GM19025 (cell line): ENCODE results near the gene OGT.
"Not testable (repeated sequence)": the region's sequence is repeated elsewhere in the genome, so short reads cannot be mapped to it uniquely, and the experiment has no call there.

ENCODE experiments used
- ATAC-seq: cut with Tn5 transposase; IDR thresholded peaks from one replicate; pipeline ENCODE4 v1.9.1; 2021; ENCODE audit warnings: mild to moderate bottlenecking, low read depth, moderate library complexity; ENCODE audit not compliant: unreplicated experiment

OGT gene

DNA sequence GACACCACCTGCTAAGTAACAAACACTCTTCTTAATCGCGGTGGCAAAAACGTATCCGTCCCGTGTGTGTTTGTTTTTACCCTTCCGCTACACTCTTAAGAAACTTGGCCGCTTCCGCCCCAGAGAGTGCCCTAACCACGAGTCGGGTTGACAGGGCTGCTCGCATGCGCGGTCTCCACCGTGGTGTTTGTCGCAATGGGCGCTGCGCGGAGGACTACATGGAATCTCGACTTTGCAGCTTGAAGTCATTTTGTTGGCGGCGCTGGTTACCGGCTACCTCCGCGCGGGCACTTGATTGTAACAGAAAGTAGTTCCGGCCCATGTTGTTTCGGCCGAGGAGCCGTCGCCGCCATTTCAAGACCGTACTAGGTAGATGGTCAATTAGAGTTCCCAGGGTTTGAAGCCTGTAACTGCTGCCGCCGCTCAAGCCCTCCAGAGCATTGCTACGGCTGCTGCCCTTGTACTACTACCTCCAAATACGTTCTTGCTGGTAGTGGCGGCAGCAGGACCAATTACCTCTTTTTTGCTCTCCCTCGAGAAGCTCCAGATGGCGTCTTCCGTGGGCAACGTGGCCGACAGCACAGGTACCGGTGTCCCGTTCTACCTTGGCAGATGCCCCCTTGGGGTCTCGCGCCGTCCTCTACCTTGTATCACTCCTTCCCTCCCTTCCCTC lies at the start of gene OGT:
OGT (plus strand) TSS at position 352 of the 673 bp plus-strand sequence; CDS start at position 548, 196 bp downstream.
- ATAC-seq, result peak; percentile 79

DNA sequence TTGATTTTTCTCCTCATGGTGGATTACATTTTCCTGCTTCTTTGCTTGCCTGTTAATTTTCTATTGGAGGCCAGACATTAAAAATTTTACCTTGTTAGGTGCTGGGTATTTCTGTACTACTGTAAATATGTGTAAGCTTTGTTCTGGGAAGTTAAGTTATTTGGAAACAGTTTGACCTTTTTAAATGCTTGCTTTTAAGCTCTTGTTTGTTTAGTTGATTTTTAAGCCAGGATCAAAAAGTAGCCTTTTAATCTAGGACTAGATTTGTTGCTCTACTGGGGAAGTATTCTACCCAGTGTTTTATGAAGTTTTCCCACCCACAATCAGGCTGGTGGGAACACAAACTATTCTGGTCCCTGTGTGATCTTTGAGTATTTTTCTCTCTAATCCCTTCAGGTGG lies 45.1 kb upstream of the OGT start:
- ATAC-seq, result no peak

DNA sequence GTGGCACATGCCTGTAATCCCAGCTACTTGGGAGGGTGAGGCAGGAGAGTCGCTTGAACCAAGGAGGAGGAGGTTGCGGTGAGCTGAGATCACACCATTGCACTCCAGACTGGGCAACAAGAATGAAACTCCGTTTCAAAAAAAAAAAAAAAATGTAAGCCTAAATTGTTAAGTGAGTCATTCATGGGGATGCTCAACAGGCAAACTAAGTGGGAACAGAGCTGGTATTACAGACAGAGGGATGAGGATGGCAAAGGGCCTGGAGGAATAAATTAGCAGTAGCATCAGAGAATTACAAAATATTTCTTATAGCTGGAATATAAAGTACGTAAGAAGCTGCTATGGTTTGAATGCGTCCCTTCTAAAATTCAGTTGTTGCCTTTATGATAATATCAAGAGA lies 43.4 kb upstream of the OGT start:
- no peak for ATAC-seq

DNA sequence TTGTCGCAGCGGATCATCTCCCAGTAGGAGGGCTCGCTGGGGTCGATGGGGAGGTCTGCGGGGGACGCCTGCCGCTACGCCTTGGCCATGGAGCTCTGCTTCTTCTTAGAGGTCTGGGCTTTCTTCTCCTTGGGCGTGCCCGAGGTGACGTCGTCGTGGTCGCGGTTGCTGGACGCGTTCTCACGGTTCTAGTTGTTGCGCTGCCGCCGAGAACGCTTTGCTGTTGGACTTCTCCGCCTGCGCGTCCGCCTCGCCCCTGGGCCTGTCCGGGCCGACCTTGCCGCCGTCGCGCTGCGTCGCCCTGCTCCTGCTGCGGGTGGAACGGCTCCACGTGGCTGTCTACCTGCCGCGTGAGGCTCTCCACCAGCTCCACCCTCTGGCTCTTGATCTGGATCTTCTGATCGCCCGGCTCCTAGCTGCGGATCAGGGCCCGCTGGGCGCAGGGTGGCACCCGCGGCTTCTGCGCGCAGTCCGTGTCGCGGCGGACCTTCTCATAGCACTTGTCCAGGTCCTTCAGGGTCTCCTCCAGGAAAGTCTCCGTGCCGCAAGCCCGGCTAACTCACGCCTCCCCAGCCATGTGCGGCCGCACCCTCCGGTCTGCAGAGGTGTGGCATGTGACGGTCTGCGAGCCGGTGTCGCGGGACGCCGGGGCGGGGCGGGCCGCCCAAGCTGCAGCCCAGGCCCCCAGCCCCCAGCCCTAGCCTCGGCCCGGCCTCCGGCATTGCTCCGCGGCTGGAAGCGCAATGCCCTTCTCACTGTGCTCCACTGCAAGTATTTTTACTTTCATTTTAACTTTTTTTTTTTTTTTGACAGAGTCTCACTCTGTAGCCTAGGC lies 40.5 kb upstream of the OGT start:
- ATAC-seq, result peak; percentile 51

DNA sequence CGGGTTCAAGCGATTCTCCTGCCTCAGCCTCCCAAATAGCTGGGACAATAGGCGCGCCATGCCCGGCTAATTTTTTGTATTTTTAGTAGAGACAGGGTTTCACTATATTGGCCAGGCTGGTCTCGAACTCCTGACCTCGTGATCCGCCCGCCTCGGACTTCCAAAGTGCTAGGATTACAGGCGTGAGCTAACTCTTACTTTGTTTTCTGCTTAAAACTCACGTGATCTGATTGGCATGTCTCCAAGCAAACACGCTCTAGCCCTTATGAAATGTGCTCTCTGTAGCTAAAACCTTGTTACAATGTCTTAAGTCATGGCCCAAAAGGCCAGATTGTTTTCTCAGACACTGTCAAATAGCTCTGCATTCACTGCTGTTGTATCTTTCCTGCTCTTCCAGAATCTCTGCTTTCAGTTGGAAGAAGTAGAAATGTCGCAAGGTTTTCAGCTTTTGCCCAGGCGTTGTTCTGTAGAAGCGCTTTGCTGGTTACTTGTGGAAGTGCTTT lies 39.7 kb upstream of the OGT start:
- no peak for ATAC-seq

DNA sequence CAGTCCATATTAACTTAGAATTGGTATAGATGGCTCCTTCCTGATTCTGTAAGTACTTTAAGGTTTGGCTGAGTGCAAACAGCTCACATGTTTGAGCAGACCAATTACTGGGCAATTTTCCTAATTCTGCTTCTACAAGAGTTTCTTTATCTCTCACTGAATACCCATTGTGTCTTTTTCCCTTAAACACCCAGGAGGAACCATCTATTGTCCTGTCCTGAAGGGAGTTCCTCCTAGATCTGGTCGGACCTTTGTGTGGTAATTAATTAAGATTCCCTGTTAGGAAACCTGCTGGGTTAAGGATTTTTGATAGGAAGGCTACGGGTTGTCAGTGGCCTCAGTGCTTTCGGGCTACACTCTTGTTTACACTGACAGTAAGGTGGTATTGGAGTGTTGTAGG lies 36.9 kb upstream of the OGT start:
- not testable (repeated sequence) for ATAC-seq

DNA sequence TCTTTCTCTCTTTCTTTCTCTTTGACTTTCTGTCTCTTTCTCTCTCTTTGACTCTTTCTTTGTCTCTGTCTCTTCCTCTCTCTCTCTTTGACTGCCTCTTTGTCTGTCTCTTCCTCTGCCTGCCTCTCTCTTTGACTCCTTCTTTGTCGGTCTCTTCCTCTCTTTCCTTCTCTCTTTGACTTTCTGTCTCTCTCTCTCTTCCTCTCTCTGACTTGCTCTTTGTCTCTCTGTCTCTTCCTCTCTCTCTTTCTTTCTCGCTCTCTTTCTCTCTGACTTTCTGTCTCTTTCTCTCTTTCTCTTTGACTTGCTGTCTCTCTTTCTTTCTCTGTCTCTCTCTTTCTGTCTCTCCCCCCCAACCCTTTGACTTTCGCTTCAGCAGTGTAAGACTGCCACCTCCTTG lies 36.4 kb upstream of the OGT start:
- no peak for ATAC-seq

DNA sequence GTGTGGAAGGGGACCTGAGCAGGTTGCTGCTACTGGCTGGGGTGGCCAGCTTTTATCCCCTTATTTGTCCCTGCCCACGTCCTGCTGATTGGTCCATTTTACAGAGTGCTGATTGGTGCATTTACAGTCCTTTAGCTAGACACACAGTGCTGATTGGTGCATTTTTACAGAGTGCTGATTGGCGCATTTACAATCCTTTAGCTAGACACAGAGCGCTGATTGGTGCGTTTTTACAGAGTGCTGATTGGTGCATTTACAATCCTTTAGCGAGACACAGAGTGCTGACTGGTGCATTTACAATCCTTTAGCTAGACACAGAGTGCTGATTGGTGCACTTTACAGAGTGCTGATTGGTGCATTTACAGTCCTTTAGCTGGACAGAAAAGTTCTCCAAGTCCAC lies 30.8 kb upstream of the OGT start:
- not testable (repeated sequence) for ATAC-seq

DNA sequence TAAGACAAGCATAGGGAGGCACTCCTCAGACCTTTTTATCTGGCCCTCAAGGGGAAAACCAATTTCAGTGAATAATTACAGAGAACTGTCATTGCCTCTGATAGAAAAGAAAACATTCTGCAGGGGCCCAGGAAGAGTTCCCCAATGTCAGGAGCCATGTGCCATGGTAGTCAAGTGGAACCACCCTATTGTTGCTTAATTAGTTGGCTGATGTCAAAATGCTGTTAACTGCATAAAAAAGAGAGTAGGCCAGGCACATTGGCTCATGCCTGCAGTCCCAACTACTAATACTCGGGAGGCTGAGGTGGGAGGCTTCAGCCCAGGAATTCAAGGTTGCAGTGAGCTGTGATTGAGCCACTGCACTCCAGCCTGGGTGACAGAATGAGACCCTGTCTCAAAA lies 28.6 kb upstream of the OGT start:
- no peak for ATAC-seq

DNA sequence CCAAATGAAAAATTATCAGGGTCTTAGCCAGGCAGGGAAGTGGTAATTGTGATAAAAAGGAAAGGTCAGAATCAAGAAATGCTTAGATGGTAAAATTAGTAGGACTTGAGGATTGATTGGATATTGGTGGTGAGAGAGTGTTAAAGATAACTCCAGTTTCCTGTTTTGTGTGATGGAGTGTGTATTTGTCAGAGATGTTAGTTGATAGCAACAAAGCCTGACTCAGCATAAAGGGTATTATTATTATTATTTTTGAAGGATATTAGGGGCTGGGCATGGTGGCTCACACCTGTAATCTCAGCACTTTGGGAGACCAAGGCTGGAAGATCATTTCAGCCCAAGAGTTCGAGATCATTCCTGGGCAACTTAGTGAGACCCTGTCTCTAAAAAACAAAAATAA lies 23.6 kb upstream of the OGT start:
- ATAC-seq, result no peak

DNA sequence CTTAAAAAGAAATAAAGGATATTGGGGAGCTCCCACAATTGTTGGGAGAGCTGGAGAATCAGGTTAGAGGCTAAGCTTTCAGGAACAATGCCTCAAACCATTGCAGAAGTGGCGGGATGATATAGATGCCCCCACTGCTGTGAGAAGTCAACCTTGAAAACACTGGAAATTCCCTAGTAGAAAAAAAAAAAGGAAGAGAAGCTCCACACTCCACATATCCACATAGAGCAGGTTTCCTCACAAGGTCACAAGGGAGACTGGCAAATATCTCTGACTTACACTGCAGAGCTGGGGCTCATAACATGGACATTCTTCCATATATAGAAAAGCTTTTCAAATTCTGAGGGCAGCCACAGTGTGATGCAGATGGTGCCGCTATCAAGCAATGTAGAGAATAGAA lies 22.7 kb upstream of the OGT start:
- ATAC-seq, result no peak

DNA sequence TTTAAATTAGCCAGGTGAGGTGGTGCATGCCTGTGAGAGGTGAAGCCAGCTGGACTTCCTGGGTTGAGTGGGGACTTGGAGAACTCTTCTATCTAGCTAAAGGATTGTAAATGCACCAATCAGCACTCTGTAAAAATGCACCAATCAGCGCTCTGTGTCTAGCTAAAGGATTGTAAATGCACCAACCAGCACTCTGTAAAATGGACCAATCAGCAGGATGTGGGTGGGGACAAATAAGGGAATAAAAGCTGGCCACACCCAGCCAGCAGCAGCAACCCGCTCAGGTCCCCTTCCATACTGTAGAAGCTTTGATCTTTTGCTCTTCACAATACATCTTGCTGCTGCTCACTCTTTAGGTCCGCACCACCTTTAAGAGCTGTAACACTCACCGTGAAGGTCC lies 19.2 kb upstream of the OGT start:
- not testable (repeated sequence) for ATAC-seq

DNA sequence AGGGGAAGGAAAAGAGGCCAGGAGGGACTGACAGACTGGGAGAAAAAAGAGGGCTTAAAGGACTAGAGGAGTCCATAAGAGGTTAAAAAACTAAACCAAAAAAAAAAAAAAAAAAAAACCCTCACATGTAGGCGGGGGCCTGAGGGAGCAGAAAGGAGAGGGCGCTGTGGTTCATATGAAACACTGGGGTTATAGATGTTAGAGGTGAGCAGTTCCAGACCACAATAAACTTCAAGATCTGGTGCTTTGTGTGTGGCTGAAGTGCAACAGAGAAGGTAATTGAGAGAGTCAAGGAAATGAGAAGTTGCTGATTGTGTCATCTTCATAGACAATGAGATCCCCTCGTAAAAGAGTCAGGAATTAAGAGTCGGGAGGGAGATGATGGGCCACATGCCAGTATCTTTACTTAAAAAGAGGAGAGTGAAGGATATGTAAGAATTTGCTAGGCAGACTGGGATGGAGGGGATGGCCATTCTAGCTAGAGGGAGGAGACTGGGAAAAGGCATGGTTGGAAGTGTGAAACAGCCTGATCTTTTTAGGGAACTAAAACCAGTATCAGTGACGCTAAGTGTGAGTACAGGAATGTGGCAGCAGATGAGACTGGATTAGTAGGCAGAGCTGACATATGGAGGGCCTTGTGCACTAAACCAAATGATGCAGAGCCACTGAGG lies 18.4 kb upstream of the OGT start:
- ATAC-seq, result no peak

DNA sequence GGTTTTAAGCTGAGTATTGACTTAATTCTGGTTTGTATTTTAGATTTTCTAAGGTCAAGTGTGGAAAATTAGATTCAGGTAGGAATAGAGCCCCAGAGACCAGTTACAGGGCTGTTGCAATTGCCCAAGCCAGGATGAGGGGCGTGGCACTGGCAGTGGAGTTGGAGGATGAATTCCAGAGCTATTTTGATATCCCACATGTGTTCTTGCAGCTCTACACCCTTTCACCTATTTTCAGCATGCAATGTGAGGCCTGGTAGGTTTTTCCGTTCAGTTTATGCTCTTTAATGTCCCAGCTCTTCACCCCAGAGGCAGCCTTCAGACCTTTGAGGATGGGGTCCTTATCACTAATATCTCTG lies 17.9 kb upstream of the OGT start:
- ATAC-seq, result no peak

DNA sequence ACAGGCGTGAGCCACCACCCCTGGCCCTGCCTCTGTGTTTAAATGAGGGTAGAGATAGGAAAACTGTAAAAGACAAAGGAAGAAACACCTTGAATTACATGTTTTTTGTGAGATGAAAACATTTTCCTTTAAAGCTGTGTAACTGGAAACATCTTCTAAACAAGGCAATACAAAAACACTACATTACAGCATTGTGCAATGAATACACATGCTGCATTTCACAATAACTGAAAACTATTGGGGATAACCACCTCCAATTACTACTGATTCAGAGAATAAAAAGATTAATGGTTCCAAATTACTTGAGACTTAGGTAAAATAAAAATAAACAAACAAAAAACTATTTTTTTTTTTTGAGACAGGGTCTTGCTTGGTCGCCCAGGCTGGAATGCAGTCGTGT lies 7.6 kb upstream of the OGT start:
- ATAC-seq, result no peak

DNA sequence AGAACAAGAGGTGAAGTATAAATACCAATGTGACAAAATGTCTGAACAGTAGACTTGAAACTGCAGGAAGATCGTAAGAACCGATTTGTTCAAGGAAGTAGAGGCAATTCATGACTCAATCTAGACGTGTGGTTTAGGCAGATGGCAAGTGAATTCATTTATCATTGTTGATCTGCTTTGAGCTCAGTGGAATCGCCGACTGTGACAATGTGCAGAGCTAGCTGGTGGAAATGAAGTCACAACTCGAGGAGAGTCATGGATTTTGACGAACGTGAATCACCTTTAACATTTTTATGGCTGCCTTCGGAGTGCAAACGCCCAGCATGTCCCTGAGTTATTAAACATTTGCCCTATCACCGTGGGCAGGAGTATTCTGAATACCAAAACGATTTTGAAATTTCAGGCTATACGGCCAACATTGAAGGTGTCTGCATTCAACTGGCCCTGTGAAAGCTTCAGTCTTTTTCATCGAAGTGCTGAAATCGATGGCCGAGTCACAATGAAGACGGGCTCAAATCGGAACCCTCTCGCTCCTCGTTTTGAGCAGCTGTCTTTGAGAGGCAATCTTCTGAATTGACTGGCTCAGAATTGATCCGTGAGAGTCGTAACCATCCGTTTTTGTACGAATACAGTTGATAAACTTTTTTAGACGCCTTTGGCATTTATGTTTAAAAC lies 689 bp upstream of the OGT start:
- ATAC-seq, result peak; percentile 8

DNA sequence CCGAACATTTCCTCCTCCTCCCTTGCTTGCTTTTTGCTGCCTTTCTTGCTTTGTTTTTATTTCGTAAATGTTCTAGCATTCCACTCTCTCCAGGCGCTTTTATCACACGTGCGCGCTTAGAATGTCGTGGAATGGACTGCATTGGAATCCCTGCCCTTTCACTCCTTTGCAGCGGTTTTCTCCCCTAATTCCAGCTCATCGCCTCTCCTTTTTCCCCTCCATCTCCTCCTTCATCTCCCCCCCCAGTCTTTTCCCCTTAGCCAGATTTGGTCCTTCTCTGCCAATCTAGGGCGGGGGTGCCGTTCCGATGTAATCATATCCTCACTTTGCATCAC lies 579 bp downstream of the OGT start:
- ATAC-seq, result no peak

DNA sequence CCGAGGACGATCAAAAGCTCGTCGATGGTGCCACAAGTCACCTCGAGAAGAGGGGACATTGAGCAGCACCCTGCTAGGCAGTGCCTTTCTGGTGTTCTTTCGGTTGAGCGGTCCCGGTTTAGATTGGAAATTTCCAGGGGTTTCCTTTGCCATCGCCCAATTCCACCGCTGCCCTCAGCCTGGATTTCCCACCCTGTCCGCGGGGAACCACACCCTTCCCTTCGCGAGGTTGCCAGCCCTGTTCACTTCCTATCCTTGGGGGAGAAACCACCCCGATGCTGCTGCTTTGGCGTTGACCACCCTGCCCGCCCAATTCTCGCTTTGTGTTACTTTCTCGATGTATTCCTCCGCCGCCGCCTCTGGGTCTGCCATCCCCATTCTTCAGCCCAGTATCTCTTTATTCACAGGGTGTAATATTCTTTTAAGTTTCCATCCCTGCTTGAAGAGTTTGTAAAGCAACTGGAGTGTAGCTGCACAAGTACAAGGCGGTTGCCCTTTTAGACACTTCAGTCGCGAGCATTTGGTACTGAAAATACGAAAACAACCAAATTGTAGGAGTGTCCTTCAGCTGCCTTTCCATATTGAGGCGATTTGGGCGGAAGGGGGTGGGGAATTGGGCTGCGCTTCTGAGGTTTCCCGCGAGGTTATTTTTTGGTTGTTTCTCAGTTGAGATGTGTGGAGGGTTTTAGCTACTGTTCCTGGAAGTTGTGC lies 1.1 kb downstream of the OGT start:
- no peak for ATAC-seq

DNA sequence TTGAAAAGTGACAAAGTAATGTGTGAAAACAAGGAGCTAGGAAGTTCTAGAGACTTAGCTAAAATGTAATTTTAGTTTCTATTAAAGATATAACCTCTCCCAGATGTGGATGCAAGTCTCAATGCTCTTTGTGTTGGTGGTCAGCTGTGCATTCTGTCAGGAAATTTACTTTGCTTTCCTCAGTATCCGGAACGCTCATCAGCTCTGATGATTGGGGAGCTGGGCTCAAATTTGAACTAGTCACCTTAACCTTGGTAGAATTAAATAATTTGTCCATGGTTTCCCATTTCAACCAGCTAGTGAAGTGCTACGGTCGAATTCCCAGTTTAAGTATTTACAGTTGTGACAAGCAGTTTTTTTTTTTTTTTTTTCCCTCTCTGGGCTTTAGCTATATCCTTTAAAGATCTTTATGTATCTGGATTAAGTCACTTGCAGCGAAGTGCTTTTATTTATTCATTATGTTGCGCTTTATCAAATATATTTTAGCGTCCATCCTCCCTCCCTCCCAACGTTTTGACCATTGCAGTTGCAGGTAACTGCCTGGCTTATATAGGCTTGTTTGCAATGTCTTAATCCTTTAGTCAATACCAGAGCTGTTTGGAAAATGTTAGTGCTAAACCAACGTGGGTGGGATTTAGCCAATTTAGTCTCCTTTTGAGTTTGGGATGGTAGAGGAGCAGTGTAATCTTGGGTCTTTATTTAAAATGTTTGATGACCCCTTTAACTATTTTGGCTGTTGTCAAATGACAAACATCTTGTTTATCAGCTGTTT lies 2.1 kb downstream of the OGT start:
- ATAC-seq, result no peak

DNA sequence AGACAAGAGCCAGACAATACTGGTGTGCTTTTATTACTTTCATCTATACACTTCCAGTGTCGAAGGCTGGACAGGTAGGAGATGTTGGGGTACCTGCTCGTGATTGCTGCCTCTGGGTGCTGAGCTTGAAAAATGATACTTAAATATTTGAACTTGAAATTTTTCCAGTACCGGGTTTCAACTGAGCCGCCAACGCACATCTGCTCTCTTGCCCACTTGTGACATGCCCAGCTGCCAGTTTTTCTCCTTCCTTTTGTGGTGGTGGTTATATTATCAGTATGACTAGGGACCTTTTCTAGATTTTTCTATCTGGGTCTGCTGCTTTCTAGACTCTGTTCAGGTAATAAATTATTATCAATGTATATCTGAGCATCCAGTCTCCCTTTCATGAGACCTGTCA lies 3.4 kb downstream of the OGT start:
- ATAC-seq, result no peak
